Transverse colon (tissue), 3 donors: ENCODE measurements around the gene PEX10.

ENCODE experiments used
- CTCF ChIP-seq, 5 experiments: fragments of 200-600 bp in 3 of 5; fragments of 450-650 bp in 2 of 5; sonication (generic) in 3 of 5; IDR thresholded peaks; 1 replicate in 2 of 5; 2 replicates in 3 of 5; pipeline ENCODE4 v1.5.1; 2016 to 2017; ENCODE audit warnings: antibody characterized with exemption in 5 of 5, inconsistent platforms in 3 of 5, mild to moderate bottlenecking in 2 of 5, moderate library complexity in 1 of 5
- POLR2A ChIP-seq: fragments of 450-650 bp; IDR thresholded peaks from one replicate; pipeline ENCODE4 v1.6.1; 2016; ENCODE audit warnings: antibody characterized with exemption, mild to moderate bottlenecking, moderate library complexity

- TF ChIP-seq CTCF (IDR thresholded peaks at IDR 0.05) (peak; percentile 36 to 47 (median 43)), POLR2A (no peak)
Observed at GRCh38 chr1:2382621-2383361, 29.6 kb downstream of the PEX10 start.
